ENCODE measurements around the gene ARMC8. TPM values are rescaled to one million over a fixed set of nuclear protein-coding genes. Genes with fewer than 3 reads are reported as not detected.

Gene ARMC8
- total RNA-seq, 1 experiment from 2014 or later: 52.6 TPM

- H3K4me1 ChIP-seq: peaks cover 10% of the 10 kb centered on the region
- DNase-seq: peak in 1 of 2 experiments; percentile 11
- H3K27ac Mint-ChIP-seq (ENCODE audit: unreplicated experiment): no peak overlapping the region
- peaks cover 6% of the 10 kb centered on the region for H3K36me3 Mint-ChIP-seq (ENCODE audit: insufficient read depth, unreplicated experiment)
- CTCF ChIA-PET: interaction anchor here (0.7 to 1.5 kb wide), 2 partner anchors 17 to 86 kb away, joined by 3 to 5 read pairs; partner anchors contain the start of gene MRAS
- no peak overlapping the region for H3K4me3 ChIP-seq (ENCODE audit: low read depth, low read length)
- H3K4me3 Mint-ChIP-seq (ENCODE audit: unreplicated experiment): no peak overlapping the region
- peak in 1 of 2 experiments; percentile 11 for TF ChIP-seq CTCF (IDR thresholded peaks at IDR 0.05; ENCODE audit: insufficient read depth in 1 of 2, low read depth in 1 of 2, low read length in 1 of 2, severe bottlenecking in 1 of 2, unreplicated experiment in 1 of 2)
- POLR2A ChIA-PET: no interaction called here
- H3K9me3 Mint-ChIP-seq (ENCODE audit: unreplicated experiment): no peaks in the 10 kb centered on the region
- no TSS peak for BruUV-seq (replicated peaks)
- no peaks in the 10 kb centered on the region for H3K27me3 Mint-ChIP-seq (ENCODE audit: insufficient read depth, unreplicated experiment)
- no peaks in the 10 kb centered on the region for H3K27me3 ChIP-seq (replicated peaks; ENCODE audit: control insufficient read depth, insufficient read depth, low read length)
- no peaks in the 10 kb centered on the region for H3K9me3 ChIP-seq
- no peaks in the 10 kb centered on the region for H3K36me3 ChIP-seq (ENCODE audit: control insufficient read depth, insufficient read depth, low read length)
- intact Hi-C loops (cut with micrococcal nuclease; ENCODE audit: unreplicated experiment): loop anchor here (10.0 kb wide), 1 partner anchor 267 kb away; no protein-coding TSS in a partner anchor
- H3K4me1 Mint-ChIP-seq (ENCODE audit: low read depth, unreplicated experiment): no peaks in the 10 kb centered on the region
Observed at GRCh38 chr3:138331143-138331894, 144.2 kb downstream of the ARMC8 start.

- no TSS peak for BruUV-seq (replicated peaks)
- Histone ChIP-seq H3K9me3 (no peaks in the 10 kb centered on the region), H3K4me1 (peaks cover 10% of the 10 kb centered on the region), H3K4me3 (ENCODE audit: low read depth, low read length) (no peak overlapping the region), H3K27me3 (replicated peaks; ENCODE audit: control insufficient read depth, insufficient read depth, low read length) (no peaks in the 10 kb centered on the region), H3K36me3 (ENCODE audit: control insufficient read depth, insufficient read depth, low read length) (no peaks in the 10 kb centered on the region)
- DNase-seq: peak in 1 of 2 experiments; percentile 10
- intact Hi-C loops (cut with micrococcal nuclease; ENCODE audit: unreplicated experiment): loop anchor here (1.0 to 10.0 kb wide), 2 partner anchors 94 to 268 kb away; no protein-coding TSS in a partner anchor
- Mint-ChIP-seq H3K4me1 (ENCODE audit: low read depth, unreplicated experiment) (no peaks in the 10 kb centered on the region), H3K27ac (ENCODE audit: unreplicated experiment) (no peak overlapping the region), H3K9me3 (ENCODE audit: unreplicated experiment) (no peaks in the 10 kb centered on the region), H3K4me3 (ENCODE audit: unreplicated experiment) (no peak overlapping the region), H3K36me3 (ENCODE audit: insufficient read depth, unreplicated experiment) (peaks cover 6% of the 10 kb centered on the region), H3K27me3 (ENCODE audit: insufficient read depth, unreplicated experiment) (no peaks in the 10 kb centered on the region)
- TF ChIP-seq CTCF (IDR thresholded peaks at IDR 0.05; ENCODE audit: insufficient read depth in 1 of 2, low read depth in 1 of 2, low read length in 1 of 2, severe bottlenecking in 1 of 2, unreplicated experiment in 1 of 2): peak; percentile 51 to 65
- ChIA-PET POLR2A (no interaction called here), CTCF (interaction anchor here (1.1 to 1.9 kb wide), 2 partner anchors 11 to 15 kb away, joined by 3 to 9 read pairs; partner anchors contain the start of gene MRAS)
Observed at GRCh38 chr3:138332472-138333073, 145.5 kb downstream of the ARMC8 start.

GRCh38 chr3:138334608-138335007 is 147.5 kb downstream of the ARMC8 start:
- Histone ChIP-seq H3K9me3 (no peaks in the 10 kb centered on the region), H3K27me3 (replicated peaks; ENCODE audit: control insufficient read depth, insufficient read depth, low read length) (no peaks in the 10 kb centered on the region), H3K4me3 (ENCODE audit: low read depth, low read length) (no peak overlapping the region), H3K36me3 (ENCODE audit: control insufficient read depth, insufficient read depth, low read length) (no peaks in the 10 kb centered on the region), H3K4me1 (peaks cover 10% of the 10 kb centered on the region)
- H3K4me1 Mint-ChIP-seq (ENCODE audit: low read depth, unreplicated experiment): no peaks in the 10 kb centered on the region
- H3K27ac Mint-ChIP-seq (ENCODE audit: unreplicated experiment): no peak overlapping the region
- H3K9me3 Mint-ChIP-seq (ENCODE audit: unreplicated experiment): no peaks in the 10 kb centered on the region
- H3K4me3 Mint-ChIP-seq (ENCODE audit: unreplicated experiment): no peak overlapping the region
- ChIA-PET POLR2A (no interaction called here), CTCF (interaction anchor here (0.9 to 1.4 kb wide), 2 partner anchors 13 to 83 kb away, joined by 3 to 8 read pairs; no protein-coding TSS in a partner anchor)
- H3K27me3 Mint-ChIP-seq (ENCODE audit: insufficient read depth, unreplicated experiment): no peaks in the 10 kb centered on the region
- DNase-seq: no peak
- H3K36me3 Mint-ChIP-seq (ENCODE audit: insufficient read depth, unreplicated experiment): peaks cover 3% of the 10 kb centered on the region
- no TSS peak for BruUV-seq (replicated peaks)
- intact Hi-C loops (cut with micrococcal nuclease; ENCODE audit: unreplicated experiment): loop anchor here (2.0 to 10.0 kb wide), 2 partner anchors 64 to 270 kb away; no protein-coding TSS in a partner anchor
- TF ChIP-seq CTCF (IDR thresholded peaks at IDR 0.05; ENCODE audit: insufficient read depth in 1 of 2, low read depth in 1 of 2, low read length in 1 of 2, severe bottlenecking in 1 of 2, unreplicated experiment in 1 of 2): no peak

All from Caco-2 (cell line).